GM12878 (cell line): ENCODE results near the gene MED13L. TPM values are rescaled to one million over a fixed set of nuclear protein-coding genes. Genes with fewer than 3 reads are reported as not detected.

Source experiments
- ATAC-seq: fragments of 200-7000 bp; cut with Tn5 transposase; 3 replicates; pipeline ENCODE4 v1.9.1; 2020; ENCODE audit warnings: mild to moderate bottlenecking, moderate library complexity
- BruUV-seq: library from RNA; stranded (reverse); fragments of 400-500 nt; replicated peaks from 2 replicates; lab custom pipeline; 2021; lab: Mats Ljungman, UMichigan
- CTCF ChIA-PET: fragments of 300-600 bp; sonication (Branson Sonifier 250); formaldehyde crosslinking; extraction: SDS; loops from one replicate; lab custom pipeline; 2021; ENCODE audit warnings: inconsistent platforms; lab: Yijun Ruan, JAX
- POLR2A ChIA-PET: fragments of 350-600 bp; formaldehyde crosslinking; extraction: SDS; loops from one replicate; lab custom pipeline; 2021; ENCODE audit warnings: inconsistent platforms; lab: Charles Lee
- RAD21 ChIA-PET: fragments of 300-600 bp; sonication (Branson Sonifier 250); formaldehyde crosslinking; loops from one replicate; lab custom pipeline; 2023; ENCODE audit warnings: antibody characterized with exemption; ENCODE audit not compliant: unreplicated experiment; lab: Charles Lee
- SMC1A ChIA-PET: fragments of 300-600 bp; sonication (Branson Sonifier 250); formaldehyde crosslinking; loops from one replicate; lab custom pipeline; 2023; ENCODE audit not compliant: unreplicated experiment, uncharacterized antibody; lab: Charles Lee
- DNase-seq: peaks from one replicate; pipeline ENCODE4 v3.0.0-alpha.2; 2011; ENCODE audit warnings: low read depth, low spot score
- FAIRE-seq: peaks from 3 replicates; lab custom pipeline; 2011; peaks lifted over from hg19 to GRCh38; lab: Jason Lieb, UNC
- H2AFZ ChIP-seq: 2 replicates; pipeline ENCODE4 v1.6.0; 2011; ENCODE audit warnings: low read depth, low read length, control low read depth; ENCODE audit not compliant: control insufficient read depth
- H3K27ac ChIP-seq: 2 replicates; pipeline ENCODE4 v1.5.1; 2011; ENCODE audit warnings: control low read depth; ENCODE audit not compliant: control insufficient read depth, insufficient read depth
- H3K27me3 ChIP-seq, 2 experiments: replicated peaks in 1 of 2; 2 replicates each; pipeline versions ENCODE4 v1.6.0 to v1.6.1; 2011; ENCODE audit warnings: low read length in 1 of 2; ENCODE audit not compliant: control insufficient read depth in 2 of 2, insufficient read depth in 2 of 2
- H3K36me3 ChIP-seq, 2 experiments: 2 replicates each; pipeline ENCODE4 v1.5.1; 2011; ENCODE audit warnings: low read length in 1 of 2; ENCODE audit not compliant: control insufficient read depth in 2 of 2, insufficient read depth in 2 of 2
- H3K4me1 ChIP-seq: 2 replicates; pipeline ENCODE4 v1.6.1; 2011; ENCODE audit warnings: mild to moderate bottlenecking, low read length, moderate library complexity, mixed read lengths; ENCODE audit not compliant: control insufficient read depth, insufficient read depth
- H3K4me2 ChIP-seq: 2 replicates; pipeline ENCODE4 v1.6.0; 2011; ENCODE audit warnings: control low read depth; ENCODE audit not compliant: control insufficient read depth, insufficient read depth
- H3K4me3 ChIP-seq: fragments of 200-600 bp; sonication (generic); 2 replicates; pipeline ENCODE4 v1.5.1; 2016
- H3K79me2 ChIP-seq: 2 replicates; pipeline ENCODE4 v1.6.0; 2011; ENCODE audit warnings: low read length; ENCODE audit not compliant: control insufficient read depth, insufficient read depth
- H3K9ac ChIP-seq: 2 replicates; pipeline ENCODE4 v1.8.0; 2011; ENCODE audit warnings: low read length, control low read depth, mixed read lengths; ENCODE audit not compliant: control insufficient read depth, insufficient read depth
- H3K9me3 ChIP-seq: replicated peaks from 3 replicates; pipeline ENCODE4 v1.5.1; 2011; ENCODE audit warnings: mild to moderate bottlenecking, low read length; ENCODE audit not compliant: control insufficient read depth, insufficient read depth
- H4K20me1 ChIP-seq: 2 replicates; pipeline ENCODE4 v1.6.0; 2011; ENCODE audit not compliant: control insufficient read depth, insufficient read depth
- CBFB ChIP-seq: IDR thresholded peaks from 2 replicates; pipeline ENCODE4 v1.6.1; 2016; ENCODE audit warnings: antibody characterized with exemption, low read depth
- GATAD2B ChIP-seq: fragments of 450-650 bp; conservative IDR thresholded peaks from 2 replicates; pipeline ENCODE4 v1.6.1; 2017; ENCODE audit warnings: low read depth, mild to moderate bottlenecking, moderate library complexity
- JUNB ChIP-seq: IDR thresholded peaks from 2 replicates; pipeline ENCODE4 v1.6.1; 2016; ENCODE audit warnings: antibody characterized with exemption, mild to moderate bottlenecking
- KDM1A ChIP-seq: fragments of 200-600 bp; sonication (generic); IDR thresholded peaks from 2 replicates; pipeline ENCODE4 v1.6.1; 2016; ENCODE audit warnings: borderline replicate concordance
- MEF2A ChIP-seq: IDR thresholded peaks from 2 replicates; pipeline ENCODE4 v1.6.1; 2011; ENCODE audit warnings: low read depth, mild to moderate bottlenecking, low read length, moderate library complexity; ENCODE audit not compliant: insufficient read depth
- NR2F1 ChIP-seq: fragments of 450-650 bp; conservative IDR thresholded peaks from 2 replicates; pipeline ENCODE4 v1.6.1; 2017; ENCODE audit warnings: mild to moderate bottlenecking
- PAX5 ChIP-seq: IDR thresholded peaks from 2 replicates; pipeline ENCODE4 v1.6.1; 2011; ENCODE audit warnings: low read depth, low read length, borderline replicate concordance
- PAX8 ChIP-seq: fragments of 450-650 bp; IDR thresholded peaks from 2 replicates; pipeline ENCODE4 v1.6.1; 2017; ENCODE audit warnings: mild to moderate bottlenecking, moderate library complexity
- POLR2AphosphoS2 ChIP-seq: IDR thresholded peaks from 2 replicates; pipeline ENCODE4 v1.6.1; 2011; ENCODE audit warnings: low read depth, mild to moderate bottlenecking, low read length, improper control_type of control experiment, moderate library complexity
- RB1 ChIP-seq: fragments of 450-650 bp; formaldehyde crosslinking; IDR thresholded peaks from 2 replicates; pipeline ENCODE4 v1.6.1; 2017; ENCODE audit warnings: mild to moderate bottlenecking, borderline replicate concordance
- RUNX3 ChIP-seq: IDR thresholded peaks from 2 replicates; pipeline ENCODE4 v1.6.1; 2012; ENCODE audit warnings: low read length, inconsistent platforms
- SMAD5 ChIP-seq: IDR thresholded peaks from 2 replicates; pipeline ENCODE4 v1.6.1; 2016; ENCODE audit warnings: antibody characterized with exemption, low read depth
- TBL1XR1 ChIP-seq: IDR thresholded peaks from 2 replicates; pipeline ENCODE4 v1.6.1; 2012; ENCODE audit warnings: low read depth, low read length, improper control_type of control experiment
- ZBTB11 ChIP-seq: fragments of 450-650 bp; formaldehyde crosslinking; IDR thresholded peaks from 2 replicates; pipeline ENCODE4 v1.5.0; 2022; ENCODE audit warnings: mild to moderate bottlenecking, missing genetic modification characterization
- ZNF24 ChIP-seq: fragments of 450-650 bp; IDR thresholded peaks from 2 replicates; pipeline ENCODE4 v1.6.1; 2017; ENCODE audit warnings: antibody characterized with exemption, mild to moderate bottlenecking
- WGBS: methylation state at CpG from one replicate; pipeline ENCODE4 v1.1.6; 2016; ENCODE audit warnings: low lambda C conversion rate; ENCODE audit not compliant: insufficient replicate concordance, insufficient coverage; ENCODE audit errors: missing lambda C conversion rate; 5-methylcytosine and 5-hydroxymethylcytosine counted together
- in situ Hi-C: fragments of 300-500 bp; cut with MboI; formaldehyde crosslinking; loops from 9 replicates; pipeline ENCODE4 v1.14.3; 2018; ENCODE audit warnings: mixed read lengths
- intact Hi-C: fragments of 100-400 bp; cut with micrococcal nuclease; formaldehyde crosslinking; loops from one replicate; pipeline ENCODE4 v1.14.2; 2022; ENCODE audit not compliant: unreplicated experiment
- polyA plus RNA-seq, 11 experiments: library from polyadenylated mRNA; depleted of rRNA in 4 of 11; unstranded in 6 of 11; stranded (reverse) in 5 of 11; fragments of >200 nt; fragmentation: Nextera tagmentation in 4 of 11; fragmentation: Illumina TruSeq in 1 of 11; extraction: Ambion mirVana in 4 of 11; extraction: Trizol in 1 of 11; gene quantifications; 1 replicate in 1 of 11; 2 replicates in 10 of 11; pipeline versions ENCODE4 v1.2.1 to v1.2.3, GENCODE V29; 2011 to 2016; ENCODE audit warnings: inconsistent platforms in 2 of 11, missing spikeins in 2 of 11, low read depth in 1 of 11
- total RNA-seq, 4 experiments: library from RNA; depleted of rRNA in 3 of 4; stranded (reverse); fragments of >200 nt in 3 of 4; fragmentation: Illumina TruSeq in 1 of 4; extraction: Trizol in 1 of 4; gene quantifications; 2 replicates each; pipeline versions ENCODE4 v1.2.1 to v1.2.3, GENCODE V29; 2013 to 2021
- TF ChIP-seq, protein P1 (sequence below): IDR thresholded peaks from 2 replicates; pipeline ENCODE4 v1.6.1; 2012; ENCODE audit warnings: low read depth, low read length, improper control_type of control experiment
- TF ChIP-seq, protein P2 (sequence below): IDR thresholded peaks from 2 replicates; pipeline ENCODE4 v1.6.1; 2012; ENCODE audit warnings: low read depth, low read length, improper control_type of control experiment

Gene MED13L
- total and polyA plus RNA-seq, 10 of the 15 experiments (the other 5 are each of a cell fraction or from before 2014, with no cell fraction given) = 3.7 to 30.1 (median 9.1) TPM

GRCh38 chr12:115975411-115975810 is 302.1 kb downstream of the MED13L start:
- H3K36me3 ChIP-seq = no peaks in the 10 kb centered on the region; a peak in 2 of 4 replicates
- no peak for TF ChIP-seq TBL1XR1
- TF ChIP-seq GATAD2B = no peak
- TF ChIP-seq POLR2AphosphoS2 = no peak
- TF ChIP-seq ZBTB11 (CRISPR knock-in tag) = no peak
- TF ChIP-seq ZNF24 = no peak
- no peak for TF ChIP-seq RUNX3
- no peak for TF ChIP-seq MEF2A
- TF ChIP-seq PAX5 = no peak
- no peak for TF ChIP-seq PAX8
- TF ChIP-seq KDM1A = no peak
- no peak for TF ChIP-seq NR2F1
- no peak for TF ChIP-seq CBFB
- TF ChIP-seq, protein P1, sequence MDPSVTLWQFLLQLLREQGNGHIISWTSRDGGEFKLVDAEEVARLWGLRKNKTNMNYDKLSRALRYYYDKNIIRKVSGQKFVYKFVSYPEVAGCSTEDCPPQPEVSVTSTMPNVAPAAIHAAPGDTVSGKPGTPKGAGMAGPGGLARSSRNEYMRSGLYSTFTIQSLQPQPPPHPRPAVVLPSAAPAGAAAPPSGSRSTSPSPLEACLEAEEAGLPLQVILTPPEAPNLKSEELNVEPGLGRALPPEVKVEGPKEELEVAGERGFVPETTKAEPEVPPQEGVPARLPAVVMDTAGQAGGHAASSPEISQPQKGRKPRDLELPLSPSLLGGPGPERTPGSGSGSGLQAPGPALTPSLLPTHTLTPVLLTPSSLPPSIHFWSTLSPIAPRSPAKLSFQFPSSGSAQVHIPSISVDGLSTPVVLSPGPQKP = no peak
- TF ChIP-seq SMAD5 = no peak
- TF ChIP-seq RB1 = no peak
- TF ChIP-seq, protein P2, sequence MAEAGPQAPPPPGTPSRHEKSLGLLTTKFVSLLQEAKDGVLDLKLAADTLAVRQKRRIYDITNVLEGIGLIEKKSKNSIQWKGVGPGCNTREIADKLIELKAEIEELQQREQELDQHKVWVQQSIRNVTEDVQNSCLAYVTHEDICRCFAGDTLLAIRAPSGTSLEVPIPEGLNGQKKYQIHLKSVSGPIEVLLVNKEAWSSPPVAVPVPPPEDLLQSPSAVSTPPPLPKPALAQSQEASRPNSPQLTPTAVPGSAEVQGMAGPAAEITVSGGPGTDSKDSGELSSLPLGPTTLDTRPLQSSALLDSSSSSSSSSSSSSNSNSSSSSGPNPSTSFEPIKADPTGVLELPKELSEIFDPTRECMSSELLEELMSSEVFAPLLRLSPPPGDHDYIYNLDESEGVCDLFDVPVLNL = no peak
- TF ChIP-seq JUNB = no peak
- no peak for ATAC-seq
- no TSS peak for BruUV-seq
- FAIRE-seq = no peak
- H3K27me3 ChIP-seq = no peaks in the 10 kb centered on the region
- no peak overlapping the region for H3K27ac ChIP-seq
- H3K4me2 ChIP-seq = no peak overlapping the region
- H3K9me3 ChIP-seq = no peaks in the 10 kb centered on the region
- POLR2A ChIA-PET = no interaction called here
- SMC1A ChIA-PET = no interaction called here
- WGBS = 93% methylated on average over 9 of the region's 9 CpGs
- H4K20me1 ChIP-seq = no peaks in the 10 kb centered on the region
- no peak overlapping the region for H2AFZ ChIP-seq
- RAD21 ChIA-PET = no interaction called here
- no peak overlapping the region for H3K9ac ChIP-seq
- in situ Hi-C loops (no loop called here), intact Hi-C loops (no loop called here)
- DNase-seq = no peak
- no peaks in the 10 kb centered on the region for H3K4me1 ChIP-seq
- CTCF ChIA-PET = interaction anchor here (2.0 kb wide), 1 partner anchor 22 kb away, joined by 6 read pairs; no protein-coding TSS in a partner anchor
- H3K79me2 ChIP-seq = no peaks in the 10 kb centered on the region
- no peak overlapping the region for H3K4me3 ChIP-seq
